Stimulated activated CD4-positive, alpha-beta T cell treated with anti-CD3 and anti-CD28 coated beads, Interleukin-15, amount 100 ng/mL, for 1 hour (primary cell): ENCODE data around the gene MEG3.

Experiments used
- DNase-seq, 2 donors: peaks; one replicate each; pipeline ENCODE4 v3.0.0-alpha.2; 2020; ENCODE audit warnings: low read depth in 1 of 2, low spot score in 1 of 2

The MEG3 gene

GRCh38 chr14:100880271-100881101, 54.6 kb downstream of the MEG3 start:
- DNase-seq = no peak

- no peak for DNase-seq
Measured at GRCh38 chr14:100881211-100882025, 55.5 kb downstream of the MEG3 start.

GRCh38 chr14:100882026-100882967, 56.4 kb downstream of the MEG3 start:
- DNase-seq = no peak

- no peak for DNase-seq
Measured at GRCh38 chr14:100882991-100883788, 57.3 kb downstream of the MEG3 start.

- no peak for DNase-seq
Measured at GRCh38 chr14:100883789-100884101, 57.8 kb downstream of the MEG3 start.

- no peak for DNase-seq
Measured at GRCh38 chr14:100884456-100884855, 58.5 kb downstream of the MEG3 start.

- no peak for DNase-seq
Measured at GRCh38 chr14:100885196-100885595, 59.3 kb downstream of the MEG3 start.

GRCh38 chr14:100885617-100886016, 59.7 kb downstream of the MEG3 start:
- DNase-seq = no peak

- no peak for DNase-seq
Measured at GRCh38 chr14:100887728-100888335, 61.9 kb downstream of the MEG3 start.

GRCh38 chr14:100888789-100889315, 62.9 kb downstream of the MEG3 start:
- DNase-seq = no peak

GRCh38 chr14:100889641-100890040, 63.7 kb downstream of the MEG3 start:
- DNase-seq = no peak

- DNase-seq = no peak
Measured at GRCh38 chr14:100890061-100890850, 64.3 kb downstream of the MEG3 start.

- no peak for DNase-seq
Measured at GRCh38 chr14:100891051-100891450, 65.1 kb downstream of the MEG3 start.

GRCh38 chr14:100891501-100892445, 65.9 kb downstream of the MEG3 start:
- no peak for DNase-seq

- DNase-seq = no peak
Measured at GRCh38 chr14:100892496-100893227, 66.7 kb downstream of the MEG3 start.

GRCh38 chr14:100893228-100893601, 67.3 kb downstream of the MEG3 start:
- DNase-seq = no peak

GRCh38 chr14:100893760-100894159, 67.8 kb downstream of the MEG3 start:
- DNase-seq = no peak
